NCI-H82 treated with DMSO at 0.1 percent for 48 hours (cell line): ENCODE measurements around the gene PHLPP1.
"Not testable (repeated sequence)": the region's sequence is repeated elsewhere in the genome, so short reads cannot be mapped to it uniquely, and the experiment has no call there.

ENCODE experiments used
- DNase-seq: peaks from one replicate; lab custom pipeline; 2025; ENCODE audit not compliant: unreplicated experiment; lab: John Stamatoyannopoulos, UW

The PHLPP1 gene

GRCh38 chr18:62715436-62715758 is at the start of gene PHLPP1:
PHLPP1 (plus strand) TSS chr18:62715541; CDS start chr18:62715684, 143 bp downstream.
- DNase-seq, result no peak

DNA sequence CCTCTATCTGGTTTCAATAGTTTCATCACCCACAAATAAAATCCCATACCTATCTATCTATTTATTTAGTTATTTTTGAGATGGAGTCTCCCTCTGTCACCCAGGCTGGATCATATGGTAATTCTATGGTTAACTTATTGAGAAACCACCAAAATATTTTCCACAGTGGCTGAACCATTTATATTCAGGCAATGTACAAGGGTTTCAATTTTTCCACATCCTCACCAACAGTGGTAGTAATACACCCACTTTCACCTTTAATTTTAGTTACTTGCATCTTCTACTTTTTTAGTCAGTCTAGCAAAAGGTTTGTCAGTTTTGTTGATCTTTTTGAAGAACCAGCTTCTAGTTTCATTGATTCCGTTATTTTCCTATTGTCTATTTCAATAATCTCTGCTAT is 46.1 kb upstream of the PHLPP1 start:
- no peak for DNase-seq

- DNase-seq, result no peak
Observed at GRCh38 chr18:62670573-62670972, 44.8 kb upstream of the PHLPP1 start.

- DNase-seq, result no peak
Observed at GRCh38 chr18:62672600-62672999, 42.7 kb upstream of the PHLPP1 start.

DNA sequence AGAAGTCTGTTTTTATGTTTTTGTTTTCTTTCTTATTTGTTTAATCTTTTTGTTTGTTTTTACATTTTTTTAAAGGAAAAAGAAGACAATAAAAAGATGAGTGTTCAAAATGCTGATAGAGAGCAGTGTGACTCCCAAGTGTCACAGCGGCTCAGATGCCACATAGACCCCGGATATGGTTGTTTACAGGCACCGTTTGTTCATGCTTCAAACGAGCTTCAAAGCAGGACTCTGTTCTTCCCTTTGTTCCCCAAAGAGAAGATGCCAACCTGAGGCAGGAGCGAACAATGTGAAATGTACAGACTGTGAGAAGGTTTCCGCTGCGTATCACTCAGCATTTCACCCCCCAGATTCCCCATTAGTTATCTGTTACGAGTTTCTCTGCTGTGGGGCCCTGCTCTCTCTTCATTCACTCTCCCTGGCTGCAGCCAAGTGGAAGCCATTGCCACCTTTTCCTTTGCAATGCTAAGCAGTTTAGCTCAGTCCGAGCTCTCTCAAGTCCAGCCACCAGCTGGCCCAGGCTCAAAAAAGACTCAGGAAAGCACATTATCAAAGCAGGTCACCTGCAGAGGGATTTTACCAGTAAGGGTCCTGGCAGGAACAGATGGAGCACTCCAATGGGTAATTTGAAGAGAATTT is 36.4 kb upstream of the PHLPP1 start:
- DNase-seq, result peak; percentile 46

DNA sequence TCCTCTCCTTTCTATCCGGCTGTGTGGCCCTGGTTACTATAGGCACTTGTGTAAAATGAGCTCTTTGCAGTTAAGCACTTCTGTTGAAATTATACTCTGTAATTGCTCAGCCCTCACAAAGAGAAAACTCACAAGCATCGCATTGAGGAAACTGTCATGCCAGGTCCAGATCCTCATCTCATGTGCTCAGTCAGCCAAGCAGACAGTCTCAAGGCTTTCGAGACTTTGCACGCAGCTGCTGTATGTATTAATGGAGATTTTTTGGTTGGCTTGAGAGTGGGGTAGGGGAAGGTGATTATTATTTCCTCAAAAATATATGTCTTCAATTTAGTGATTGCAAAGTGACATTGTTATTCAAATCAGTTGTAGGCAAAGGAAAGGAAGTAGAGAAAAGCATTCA is 33.0 kb upstream of the PHLPP1 start:
- no peak for DNase-seq

DNA sequence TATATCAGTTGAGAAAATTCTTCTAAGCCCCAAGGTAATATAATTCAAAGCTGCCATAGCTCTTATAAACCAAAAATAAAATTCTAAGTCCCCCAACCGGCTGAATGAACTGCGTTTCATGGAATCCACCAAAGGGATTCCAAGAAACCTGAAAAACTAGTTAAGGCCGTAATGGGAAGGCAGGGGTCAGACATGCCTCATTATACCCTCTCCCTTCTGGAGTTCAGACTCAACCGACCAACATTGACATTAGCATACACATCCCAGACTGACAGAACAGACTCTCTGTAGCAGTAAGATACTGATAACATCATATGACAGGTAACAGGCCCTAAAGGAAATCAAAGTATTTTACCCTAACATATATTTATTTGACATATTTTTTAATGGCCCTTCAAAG is 31.4 kb upstream of the PHLPP1 start:
- no peak for DNase-seq

GRCh38 chr18:62688743-62689317 is 26.5 kb upstream of the PHLPP1 start:
- no peak for DNase-seq

DNA sequence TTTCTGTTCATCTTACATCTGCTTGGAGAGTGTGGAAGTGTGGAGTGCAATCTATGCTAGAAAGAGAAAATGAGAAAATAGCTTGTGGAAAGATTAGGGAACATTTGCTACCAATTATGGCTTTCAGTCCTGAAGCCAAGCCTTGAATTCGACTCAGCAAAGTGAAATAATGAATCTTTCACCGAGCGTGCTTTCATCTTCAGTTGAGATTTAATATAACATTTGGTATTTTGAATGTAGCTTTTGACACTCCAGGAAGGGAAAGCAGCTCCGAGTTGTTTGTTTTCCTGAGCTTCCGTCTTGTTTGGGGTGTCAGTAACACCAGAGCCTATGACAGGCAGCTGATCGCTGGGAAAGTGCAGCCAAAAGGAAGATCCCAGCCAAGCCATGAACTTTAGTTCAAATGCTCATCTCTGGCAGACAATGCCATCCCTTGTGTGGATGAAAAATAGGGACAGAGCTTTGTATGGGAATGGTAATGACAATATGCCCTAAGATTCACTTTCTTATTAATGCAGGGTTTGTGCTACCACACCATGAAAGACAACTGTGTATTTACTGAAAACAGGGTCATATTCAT is 25.0 kb upstream of the PHLPP1 start:
- DNase-seq, result no peak

DNA sequence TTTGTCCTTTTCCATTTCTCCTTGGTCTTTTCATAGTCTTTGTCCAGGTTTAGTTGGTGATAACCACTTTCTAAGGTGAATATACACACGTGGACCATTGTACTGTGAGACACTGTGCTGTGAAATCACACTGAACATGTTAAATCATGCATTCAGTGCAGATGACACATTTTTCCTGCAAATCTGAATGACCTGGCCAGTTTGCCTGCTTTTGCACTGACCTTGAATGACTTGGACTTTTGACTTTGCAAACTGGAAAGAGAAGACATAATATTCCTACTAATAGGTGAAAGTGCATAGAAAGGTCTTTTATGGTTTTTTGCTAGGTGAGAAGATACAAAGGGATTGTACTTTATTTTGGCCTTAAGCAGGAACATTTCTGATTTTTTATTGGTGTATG is 21.7 kb upstream of the PHLPP1 start:
- no peak for DNase-seq

- DNase-seq, result no peak
Observed at GRCh38 chr18:62697636-62698035, 17.7 kb upstream of the PHLPP1 start.

DNA sequence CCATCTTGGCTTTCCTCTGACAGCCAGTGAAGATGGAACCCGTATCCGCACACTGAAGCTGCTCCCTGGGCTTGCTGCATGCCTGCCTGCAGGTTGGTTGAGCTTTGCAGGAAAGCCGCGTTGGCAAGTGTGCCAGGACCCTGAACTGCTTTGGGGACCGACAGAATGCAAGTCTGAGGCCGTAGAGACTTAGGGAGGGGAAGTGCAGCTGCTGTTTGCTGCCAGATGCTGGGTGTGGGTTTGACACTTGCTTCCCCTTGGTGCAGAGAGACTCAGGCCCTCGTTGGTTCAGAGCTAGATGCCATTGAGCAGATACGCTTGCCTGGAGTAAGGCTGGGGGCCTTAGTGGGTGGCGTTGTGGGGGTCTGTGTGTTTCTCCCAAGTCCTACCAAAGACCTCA is 13.1 kb upstream of the PHLPP1 start:
- no peak for DNase-seq

DNA sequence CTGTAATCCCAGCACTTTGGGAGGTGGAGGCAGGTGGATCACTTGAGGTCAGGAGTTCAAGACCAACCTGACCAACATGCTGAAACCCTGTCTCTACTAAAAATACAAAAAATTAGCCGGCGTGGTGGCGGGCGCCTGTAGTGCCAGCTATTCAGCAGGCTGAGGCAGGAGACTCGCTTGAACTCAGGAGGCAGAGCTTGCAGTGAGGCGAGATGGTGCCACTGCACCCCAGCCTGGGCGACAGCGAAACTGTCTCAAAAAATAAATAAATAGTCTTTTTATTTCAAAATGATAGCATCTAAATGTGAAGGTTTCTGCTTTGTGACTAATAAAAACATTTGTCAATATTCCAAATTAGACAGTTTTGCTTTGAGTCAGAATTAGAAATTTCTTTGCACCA is 8.5 kb upstream of the PHLPP1 start:
- DNase-seq, result not testable (repeated sequence)

DNA sequence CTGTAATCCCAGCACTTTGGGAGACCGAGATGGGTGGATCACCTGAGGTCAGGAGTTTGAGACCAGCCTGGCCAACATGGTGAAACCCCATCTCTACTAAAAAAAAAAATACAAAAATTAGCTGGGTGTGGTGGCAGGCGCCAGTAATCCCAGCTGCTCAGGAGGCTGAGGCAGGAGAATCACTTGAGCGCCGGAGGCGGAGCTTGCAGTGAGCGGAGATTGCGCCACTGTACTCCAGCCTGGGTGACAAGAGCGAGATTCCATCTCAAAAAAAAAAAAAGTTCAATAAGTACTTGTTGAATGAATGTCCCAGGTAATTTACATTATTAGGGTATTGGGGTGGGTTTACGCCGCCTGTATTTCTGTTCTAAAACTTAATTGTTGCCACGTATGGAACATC is 5.4 kb upstream of the PHLPP1 start:
- DNase-seq, result not testable (repeated sequence)

DNA sequence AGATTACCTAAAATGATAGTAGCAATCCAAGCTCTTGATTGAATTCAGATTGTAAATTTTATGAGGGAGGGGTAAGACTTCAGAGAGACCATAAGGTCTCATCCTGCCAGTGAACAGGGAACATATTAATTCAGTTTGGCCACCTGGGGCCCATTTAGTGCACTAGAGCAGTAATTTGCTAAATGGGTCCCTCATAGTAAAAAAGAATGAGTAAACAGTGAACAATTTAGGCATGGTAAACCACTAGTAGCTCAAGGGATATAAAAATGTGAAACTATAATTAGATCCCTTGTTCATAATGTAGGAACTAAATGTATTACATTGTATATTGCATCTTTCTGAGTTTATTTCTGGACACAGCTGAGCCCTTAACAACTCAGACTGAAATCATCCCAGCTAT is 4.9 kb upstream of the PHLPP1 start:
- peak; percentile 13 for DNase-seq

- no peak for DNase-seq
Observed at GRCh38 chr18:62711781-62712180, 3.6 kb upstream of the PHLPP1 start.

DNA sequence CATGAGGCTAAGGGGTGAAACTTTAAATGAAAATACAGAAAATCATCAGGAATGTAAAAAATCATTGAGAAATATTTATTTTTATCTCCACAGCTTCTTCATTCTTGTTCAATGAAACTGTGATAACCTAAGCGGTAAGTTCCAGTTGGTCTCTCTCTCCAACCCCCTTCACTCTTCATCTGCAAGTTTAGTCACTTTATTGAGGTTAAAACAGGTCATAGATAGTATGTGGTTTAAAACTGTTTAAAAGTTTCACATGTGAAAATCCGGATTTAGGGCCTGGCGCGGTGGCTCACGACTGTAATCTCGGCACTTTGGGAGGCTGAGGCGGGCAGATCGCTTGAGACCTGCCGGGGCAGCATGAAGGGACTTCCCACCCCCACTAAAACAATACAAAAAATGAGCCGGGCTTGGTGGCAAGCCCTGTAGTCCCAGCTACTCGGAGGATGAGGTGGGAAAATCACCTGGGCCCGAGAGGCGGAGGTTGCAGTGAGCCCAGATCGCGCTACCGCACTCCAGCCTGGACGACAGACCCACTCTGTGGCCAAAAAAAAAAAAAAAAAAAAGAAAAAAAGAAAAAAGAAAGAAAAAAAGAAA is 1.6 kb upstream of the PHLPP1 start:
- no peak for DNase-seq

GRCh38 chr18:62714671-62715435 is 488 bp upstream of the PHLPP1 start:
- DNase-seq, result peak; percentile 98

DNA sequence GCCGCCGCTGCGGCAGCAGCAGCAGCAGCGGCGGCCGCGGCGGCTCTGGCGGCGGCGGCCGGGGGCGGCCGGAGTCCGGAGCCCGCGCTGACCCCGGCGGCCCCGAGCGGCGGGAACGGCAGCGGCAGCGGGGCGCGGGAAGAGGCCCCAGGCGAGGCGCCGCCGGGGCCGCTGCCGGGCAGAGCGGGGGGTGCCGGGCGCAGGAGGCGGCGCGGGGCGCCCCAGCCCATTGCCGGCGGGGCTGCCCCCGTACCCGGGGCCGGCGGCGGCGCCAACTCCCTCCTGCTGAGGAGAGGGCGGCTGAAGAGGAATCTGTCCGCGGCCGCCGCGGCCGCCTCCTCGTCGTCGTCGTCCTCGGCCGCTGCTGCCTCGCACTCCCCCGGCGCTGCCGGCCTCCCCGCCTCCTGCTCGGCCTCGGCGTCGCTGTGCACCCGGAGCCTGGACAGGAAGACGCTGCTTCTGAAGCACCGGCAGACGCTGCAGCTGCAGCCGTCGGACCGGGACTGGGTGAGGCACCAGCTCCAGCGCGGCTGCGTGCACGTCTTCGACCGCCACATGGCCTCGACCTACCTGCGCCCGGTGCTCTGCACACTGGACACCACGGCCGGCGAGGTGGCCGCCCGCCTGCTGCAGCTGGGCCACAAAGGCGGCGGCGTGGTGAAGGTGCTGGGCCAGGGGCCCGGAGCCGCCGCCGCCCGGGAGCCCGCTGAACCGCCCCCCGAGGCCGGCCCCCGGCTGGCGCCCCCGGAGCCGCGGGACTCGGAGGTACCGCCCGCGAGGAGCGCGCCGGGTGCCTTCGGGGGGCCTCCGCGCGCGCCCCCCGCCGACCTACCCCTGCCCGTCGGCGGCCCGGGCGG is 646 bp downstream of the PHLPP1 start:
- no peak for DNase-seq

DNA sequence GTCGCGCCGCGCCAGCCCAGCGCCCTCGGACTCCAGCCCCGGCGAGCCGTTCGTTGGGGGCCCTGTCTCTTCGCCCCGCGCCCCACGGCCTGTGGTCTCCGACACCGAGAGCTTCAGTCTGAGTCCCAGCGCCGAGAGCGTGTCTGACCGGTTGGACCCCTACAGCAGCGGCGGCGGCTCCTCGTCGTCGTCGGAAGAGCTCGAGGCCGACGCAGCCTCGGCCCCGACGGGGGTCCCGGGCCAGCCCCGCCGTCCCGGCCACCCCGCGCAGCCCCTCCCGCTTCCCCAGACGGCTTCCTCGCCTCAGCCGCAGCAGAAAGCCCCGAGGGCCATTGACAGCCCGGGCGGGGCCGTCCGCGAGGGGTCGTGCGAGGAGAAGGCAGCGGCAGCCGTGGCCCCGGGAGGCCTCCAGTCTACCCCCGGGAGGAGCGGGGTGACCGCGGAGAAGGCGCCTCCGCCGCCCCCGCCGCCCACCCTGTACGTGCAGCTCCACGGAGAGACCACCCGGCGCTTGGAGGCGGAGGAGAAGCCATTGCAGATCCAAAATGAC is 1.4 kb downstream of the PHLPP1 start:
- no peak for DNase-seq
